Neutrophil (primary cell): ENCODE results near the gene PKN1.

Experiments used
- H3K27ac ChIP-seq: fragments of 200-600 bp; sonication (generic); 2 replicates; pipeline ENCODE4 v1.5.1; 2016; ENCODE audit warnings: mild to moderate bottlenecking, moderate library complexity
- H3K27me3 ChIP-seq: fragments of 200-600 bp; sonication (generic); 2 replicates; pipeline ENCODE4 v1.6.0; 2016; ENCODE audit warnings: mild to moderate bottlenecking
- H3K36me3 ChIP-seq: fragments of 200-600 bp; sonication (generic); 2 replicates; pipeline ENCODE4 v1.5.1; 2017
- H3K4me1 ChIP-seq, 2 experiments: fragments of 200-600 bp in 1 of 2; sonication (generic) in 1 of 2; 1 replicate in 1 of 2; 2 replicates in 1 of 2; pipeline versions ENCODE4 v1.5.1 to v1.6.1; 2013 to 2016; ENCODE audit warnings: low read depth in 1 of 2, low read length in 1 of 2, mild to moderate bottlenecking in 1 of 2, moderate library complexity in 1 of 2; ENCODE audit not compliant: control insufficient read depth in 1 of 2, insufficient read depth in 1 of 2
- H3K4me3 ChIP-seq, 2 experiments: fragments of 200-600 bp in 1 of 2; sonication (generic) in 1 of 2; 1 replicate in 1 of 2; 2 replicates in 1 of 2; pipeline ENCODE4 v1.5.1; 2013 to 2016; ENCODE audit warnings: low read depth in 1 of 2, low read length in 1 of 2, mild to moderate bottlenecking in 1 of 2, moderate library complexity in 1 of 2
- H3K9me3 ChIP-seq: fragments of 200-600 bp; sonication (generic); 2 replicates; pipeline ENCODE4 v1.5.1; 2016
- CTCF ChIP-seq: fragments of 200-600 bp; sonication (generic); IDR thresholded peaks from 2 replicates; pipeline ENCODE4 v1.5.1; 2016; ENCODE audit warnings: antibody characterized with exemption

Gene PKN1

GRCh38 chr19:14510311-14511228 lies 77.5 kb downstream of the PKN1 start:
- H3K9me3 ChIP-seq: no peaks in the 10 kb centered on the region
- H3K36me3 ChIP-seq: peaks cover 18% of the 10 kb centered on the region
- TF ChIP-seq CTCF: no peak
- no peaks in the 10 kb centered on the region for H3K27me3 ChIP-seq
- peak overlapping the region; percentile 90 for H3K27ac ChIP-seq
- peaks cover 72 to 75% of the 10 kb centered on the region in 2 experiments for H3K4me1 ChIP-seq
- H3K4me3 ChIP-seq: peak overlapping the region; percentile 34 to 40

GRCh38 chr19:14511229-14511593 lies 78.1 kb downstream of the PKN1 start:
- peaks cover 25% of the 10 kb centered on the region for H3K36me3 ChIP-seq
- H3K9me3 ChIP-seq: no peaks in the 10 kb centered on the region
- peak overlapping the region in 1 of 2 experiments; percentile 34 for H3K4me3 ChIP-seq
- peak overlapping the region; percentile 90 for H3K27ac ChIP-seq
- no peaks in the 10 kb centered on the region for H3K27me3 ChIP-seq
- H3K4me1 ChIP-seq: peaks cover 72 to 75% of the 10 kb centered on the region in 2 experiments
- no peak for TF ChIP-seq CTCF

GRCh38 chr19:14512406-14512961 lies 79.4 kb downstream of the PKN1 start:
- Histone ChIP-seq H3K9me3 (no peaks in the 10 kb centered on the region), H3K4me3 (no peak overlapping the region), H3K27me3 (no peaks in the 10 kb centered on the region), H3K27ac (no peak overlapping the region), H3K36me3 (peaks cover 30% of the 10 kb centered on the region), H3K4me1 (peaks cover 74 to 75% of the 10 kb centered on the region in 2 experiments)
- TF ChIP-seq CTCF: no peak

- H3K4me1 ChIP-seq: peaks cover 63 to 64% of the 10 kb centered on the region in 2 experiments
- peaks cover 30% of the 10 kb centered on the region for H3K36me3 ChIP-seq
- no peaks in the 10 kb centered on the region for H3K9me3 ChIP-seq
- H3K27ac ChIP-seq: peak overlapping the region; percentile 29
- no peak overlapping the region for H3K4me3 ChIP-seq
- no peak for TF ChIP-seq CTCF
- no peaks in the 10 kb centered on the region for H3K27me3 ChIP-seq
Observed at GRCh38 chr19:14514215-14514863, 81.2 kb downstream of the PKN1 start.

GRCh38 chr19:14515501-14516047 lies 82.5 kb downstream of the PKN1 start:
- no peaks in the 10 kb centered on the region for H3K9me3 ChIP-seq
- no peak overlapping the region for H3K27ac ChIP-seq
- TF ChIP-seq CTCF: no peak
- peaks cover 51 to 53% of the 10 kb centered on the region in 2 experiments for H3K4me1 ChIP-seq
- H3K36me3 ChIP-seq: peaks cover 30% of the 10 kb centered on the region
- peak overlapping the region in 1 of 2 experiments; percentile 89 for H3K4me3 ChIP-seq
- H3K27me3 ChIP-seq: no peaks in the 10 kb centered on the region
